ENCODE results near the gene TTC7B.

DNA sequence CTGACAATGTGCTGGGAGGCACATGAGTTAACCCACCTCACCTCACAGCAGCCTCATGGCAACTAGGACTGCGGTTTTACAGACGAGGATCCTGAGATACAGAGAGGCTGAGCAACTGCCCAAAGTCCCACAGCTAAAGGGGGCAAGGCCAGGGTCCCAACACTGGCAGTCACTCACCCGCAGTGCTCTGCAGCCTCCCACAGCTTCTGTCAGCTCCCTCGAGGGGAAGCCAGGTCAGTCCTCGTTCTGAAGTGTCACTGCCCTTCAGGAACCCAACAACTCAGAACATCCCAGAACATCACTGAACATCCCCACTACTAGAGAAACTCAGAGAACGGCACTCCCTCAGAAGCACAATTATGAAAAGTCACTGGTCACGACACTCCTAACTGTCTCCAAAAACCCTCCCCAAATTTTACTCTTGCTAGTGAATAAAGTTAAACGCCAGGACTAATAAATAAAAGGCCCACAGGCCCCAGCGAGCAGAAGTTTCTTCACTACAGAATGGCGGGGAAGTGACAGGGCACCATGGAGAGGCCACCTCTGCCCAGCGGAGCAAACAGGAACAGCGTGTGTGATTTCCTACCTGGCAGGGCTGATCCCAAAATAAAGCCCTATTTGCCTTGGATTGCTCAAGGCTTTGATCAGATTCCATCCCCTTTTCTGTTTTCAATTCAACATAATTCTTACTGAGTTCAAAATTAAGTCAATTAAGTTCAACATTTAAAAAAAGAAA lies 75.1 kb downstream of the TTC7B start:
- TF ChIP-seq CHD2 (IDR thresholded peaks at IDR 0.05; ENCODE audit: low read depth, low read length) (no peak), POLR2AphosphoS5 (IDR thresholded peaks at IDR 0.05; ENCODE audit: low read depth, low read length) (no peak), ZNF292 (CRISPR knock-in tag; IDR thresholded peaks at IDR 0.05; ENCODE audit: borderline replicate concordance, low read depth) (no peak), ZNF224 (CRISPR knock-in tag; IDR thresholded peaks at IDR 0.05) (no peak)
